PC-9 (cell line): ENCODE data around the gene ZNF562. TPM values are rescaled to one million over a fixed set of nuclear protein-coding genes. Genes with fewer than 3 reads are reported as not detected.
A peak's percentile ranks its signal among the peaks of the same experiment; 100 is the strongest.

ENCODE experiments used
- BruUV-seq: library from RNA; stranded (reverse); fragments of 400-500 nt; replicated peaks from 2 replicates; lab custom pipeline; 2021; lab: Mats Ljungman, UMichigan
- CTCF ChIA-PET: fragments of 300-600 bp; sonication (Branson Sonifier 250); formaldehyde crosslinking; loops from one replicate; lab custom pipeline; 2022; ENCODE audit warnings: antibody characterized with exemption; lab: Charles Lee
- POLR2A ChIA-PET: fragments of 300-600 bp; sonication (Branson Sonifier 250); formaldehyde crosslinking; loops from one replicate; lab custom pipeline; 2022; ENCODE audit warnings: antibody characterized with exemption; ENCODE audit not compliant: unreplicated experiment; lab: Charles Lee
- DNase-seq, 2 experiments: peaks; one replicate each; pipeline versions ENCODE4 v3.0.0 to v3.0.0-alpha.2; 2015 to 2022; ENCODE audit warnings: mixed read lengths in 1 of 2
- H2AFZ ChIP-seq: fragments of 200-600 bp; sonication (generic); 2 replicates; pipeline ENCODE4 v1.8.1; 2017; ENCODE audit warnings: antibody characterized with exemption
- H3F3A ChIP-seq: fragments of 200-600 bp; sonication (generic); 2 replicates; pipeline ENCODE4 v1.8.1; 2017; ENCODE audit warnings: antibody characterized with exemption, mild to moderate bottlenecking, low read depth; ENCODE audit not compliant: insufficient read depth
- H3K27ac ChIP-seq: fragments of 200-600 bp; sonication (generic); 2 replicates; pipeline ENCODE4 v1.6.1; 2016; ENCODE audit warnings: mixed run types
- H3K27me3 ChIP-seq: fragments of 200-600 bp; sonication (generic); 2 replicates; pipeline ENCODE4 v1.6.1; 2016; ENCODE audit warnings: low read depth, mixed run types; ENCODE audit not compliant: insufficient read depth
- H3K36me3 ChIP-seq: fragments of 200-600 bp; sonication (generic); 2 replicates; pipeline ENCODE4 v1.6.1; 2016; ENCODE audit warnings: low read depth, mixed run types
- H3K4me1 ChIP-seq: fragments of 200-600 bp; sonication (generic); replicated peaks from 2 replicates; pipeline ENCODE4 v1.6.1; 2016; ENCODE audit warnings: mixed run types; ENCODE audit not compliant: insufficient read depth
- H3K4me2 ChIP-seq: fragments of 200-600 bp; sonication (generic); 2 replicates; pipeline ENCODE4 v1.6.1; 2017; ENCODE audit warnings: mixed run types
- H3K4me3 ChIP-seq: fragments of 200-600 bp; sonication (generic); 2 replicates; pipeline ENCODE4 v1.6.1; 2016; ENCODE audit warnings: mixed run types
- H3K79me2 ChIP-seq: fragments of 200-600 bp; sonication (generic); 2 replicates; pipeline ENCODE4 v1.6.1; 2017; ENCODE audit warnings: low read depth, mixed run types
- H3K9me2 ChIP-seq: fragments of 200-600 bp; sonication (generic); 2 replicates; pipeline ENCODE4 v1.8.1; 2017; ENCODE audit warnings: mild to moderate bottlenecking; ENCODE audit not compliant: insufficient read depth
- H3K9me3 ChIP-seq: fragments of 200-600 bp; sonication (generic); 2 replicates; pipeline ENCODE4 v1.8.1; 2016; ENCODE audit warnings: low read depth; ENCODE audit not compliant: insufficient read depth
- H4K20me1 ChIP-seq: fragments of 200-600 bp; sonication (generic); 2 replicates; pipeline ENCODE4 v1.8.1; 2017; ENCODE audit not compliant: insufficient read depth
- EZH2 ChIP-seq: fragments of 200-600 bp; sonication (generic); IDR thresholded peaks from 2 replicates; pipeline ENCODE4 v1.8.0; 2017; ENCODE audit warnings: antibody characterized with exemption, low read depth
- intact Hi-C: fragments of 100-400 bp; cut with micrococcal nuclease; formaldehyde crosslinking; loops from one replicate; pipeline ENCODE4 v1.10.0; 2022; ENCODE audit not compliant: unreplicated experiment
- total RNA-seq: library from RNA; stranded (reverse); gene quantifications from 2 replicates; pipeline ENCODE4 v1.2.3, GENCODE V29; 2021
- TF ChIP-seq, protein P1 (sequence below): fragments of 200-600 bp; sonication (generic); conservative IDR thresholded peaks from 2 replicates; pipeline ENCODE4 v1.6.1; 2017; ENCODE audit warnings: mixed run types, antibody characterized with exemption, mild to moderate bottlenecking, moderate library complexity

The ZNF562 gene
- total RNA-seq, 1 experiment from 2014 or later, result 26.0 TPM

DNA sequence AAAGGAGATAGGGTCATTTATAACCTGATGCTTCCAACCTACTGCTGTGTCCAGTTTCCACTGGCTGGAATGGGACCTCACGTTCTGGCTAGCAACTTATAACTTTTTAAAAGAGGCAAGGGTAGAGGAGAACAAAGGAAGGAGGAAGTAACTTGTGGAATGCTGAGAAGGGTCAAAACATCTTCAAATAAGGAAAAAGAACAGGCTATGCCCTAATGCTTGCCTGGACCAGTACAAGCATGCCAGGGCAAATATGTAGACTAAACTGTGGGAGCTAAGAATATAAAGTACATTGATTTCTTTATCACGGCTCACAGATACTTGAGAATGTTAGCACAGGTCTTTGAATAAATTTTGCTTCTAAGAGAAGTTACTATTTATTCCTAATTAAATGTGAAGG, 52.4 kb downstream of the ZNF562 start:
- peaks cover 9% of the 10 kb centered on the region for H3K4me1 ChIP-seq

DNA sequence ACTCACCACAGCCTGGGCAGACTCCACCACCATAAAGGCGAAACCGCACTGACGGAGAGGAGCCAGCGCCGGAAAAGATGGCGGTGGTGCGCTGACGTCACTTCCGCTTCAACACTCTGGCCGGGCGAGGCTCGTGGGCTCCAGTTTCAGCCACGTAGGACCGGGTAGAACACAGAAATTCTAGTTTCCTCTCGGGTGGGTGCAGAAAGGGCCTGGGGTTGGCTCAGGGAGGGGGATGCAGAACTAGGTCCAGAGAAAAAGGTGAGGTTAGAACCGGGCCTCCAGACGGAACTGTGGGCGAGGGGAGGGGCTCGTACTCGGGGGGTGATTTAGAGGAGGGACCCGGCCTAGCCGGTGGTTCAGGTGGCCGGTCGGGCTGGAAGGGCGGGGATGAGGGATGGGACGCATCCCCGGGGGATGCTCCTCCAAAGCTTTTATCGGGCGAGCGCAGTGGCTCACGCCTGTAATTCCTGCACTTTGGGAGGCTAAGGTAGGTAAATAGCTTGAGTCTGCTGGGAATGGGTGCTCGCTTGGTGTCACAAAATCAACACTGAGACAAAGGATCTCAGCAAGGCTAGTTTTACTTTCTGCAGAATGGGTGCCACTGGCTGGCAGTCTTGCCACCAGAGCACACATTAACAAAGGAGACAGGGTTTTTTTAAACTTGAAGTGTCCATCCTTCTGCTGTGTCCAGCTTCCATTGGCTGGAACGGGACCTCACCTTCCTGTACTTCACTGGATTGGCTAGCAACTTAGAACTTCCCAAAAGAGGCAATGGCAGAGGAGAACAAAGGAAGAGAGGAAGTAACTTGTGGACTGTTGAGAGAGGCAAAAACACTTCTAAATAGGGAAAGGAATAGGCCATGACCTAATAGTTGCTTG, 53.5 kb downstream of the ZNF562 start, which contains the start of gene ZNF561:
ZNF561 (minus strand) TSS at position 77 of the 882 bp plus-strand sequence. CDS start 1,776 bp downstream, outside the sequence.
- POLR2A ChIA-PET, result interaction anchor here (1.7 kb wide), 1 partner anchor 147 kb away, joined by 10 read pairs; the partner anchor contains the start of gene ZNF846
- Histone ChIP-seq H3K9me3 (no peaks in the 10 kb centered on the region; the same call in 1 of the 2 replicates), H3K4me3 (peak within 1 kb of the TSS; percentile 86), H2AFZ (peak within 1 kb of the TSS; percentile 97), H3K4me2 (peak within 1 kb of the TSS; percentile 81), H3K79me2 (peaks cover 19% of the 10 kb centered on the region), H3K27ac (peak within 1 kb of the TSS; percentile 65), H3K4me1 (peaks cover 9% of the 10 kb centered on the region), H3K9me2 (no peaks in the 10 kb centered on the region), H3K36me3 (peaks cover 27% of the 10 kb centered on the region), H4K20me1 (no peaks in the 10 kb centered on the region), H3K27me3 (no peaks in the 10 kb centered on the region), H3F3A (peaks cover 6% of the 10 kb centered on the region; the same call in 1 of the 2 replicates)
- peak; percentile 62 to 74 for DNase-seq
- TSS peak; percentile 93 for BruUV-seq
- CTCF ChIA-PET, result interaction anchor here (0.6 to 0.7 kb wide), 2 partner anchors 490 to 634 kb away, joined by 3 to 4 read pairs; no protein-coding TSS in a partner anchor
- TF ChIP-seq, protein P1, sequence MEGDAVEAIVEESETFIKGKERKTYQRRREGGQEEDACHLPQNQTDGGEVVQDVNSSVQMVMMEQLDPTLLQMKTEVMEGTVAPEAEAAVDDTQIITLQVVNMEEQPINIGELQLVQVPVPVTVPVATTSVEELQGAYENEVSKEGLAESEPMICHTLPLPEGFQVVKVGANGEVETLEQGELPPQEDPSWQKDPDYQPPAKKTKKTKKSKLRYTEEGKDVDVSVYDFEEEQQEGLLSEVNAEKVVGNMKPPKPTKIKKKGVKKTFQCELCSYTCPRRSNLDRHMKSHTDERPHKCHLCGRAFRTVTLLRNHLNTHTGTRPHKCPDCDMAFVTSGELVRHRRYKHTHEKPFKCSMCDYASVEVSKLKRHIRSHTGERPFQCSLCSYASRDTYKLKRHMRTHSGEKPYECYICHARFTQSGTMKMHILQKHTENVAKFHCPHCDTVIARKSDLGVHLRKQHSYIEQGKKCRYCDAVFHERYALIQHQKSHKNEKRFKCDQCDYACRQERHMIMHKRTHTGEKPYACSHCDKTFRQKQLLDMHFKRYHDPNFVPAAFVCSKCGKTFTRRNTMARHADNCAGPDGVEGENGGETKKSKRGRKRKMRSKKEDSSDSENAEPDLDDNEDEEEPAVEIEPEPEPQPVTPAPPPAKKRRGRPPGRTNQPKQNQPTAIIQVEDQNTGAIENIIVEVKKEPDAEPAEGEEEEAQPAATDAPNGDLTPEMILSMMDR, result no peak
- no peak for TF ChIP-seq EZH2
- intact Hi-C loops, result loop anchor here (2.0 to 10.0 kb wide), 2 partner anchors 37 to 293 kb away; partner anchors contain the start of gene ZNF121

More for the DNA sequence above, 52.4 kb downstream of the ZNF562 start:
- no peaks in the 10 kb centered on the region for H4K20me1 ChIP-seq
- peaks cover 6% of the 10 kb centered on the region; the same call in 1 of the 2 replicates for H3F3A ChIP-seq
- peak overlapping the region; percentile 18; the same call in 1 of the 2 replicates for H3K4me3 ChIP-seq
- CTCF ChIA-PET, result interaction anchor here (0.6 kb wide), 1 partner anchor 635 kb away, joined by 4 read pairs; no protein-coding TSS in a partner anchor
- DNase-seq, result no peak
- H3K9me3 ChIP-seq, result no peaks in the 10 kb centered on the region; the same call in 1 of the 2 replicates
- peaks cover 18% of the 10 kb centered on the region for H3K36me3 ChIP-seq
- no peaks in the 10 kb centered on the region for H3K27me3 ChIP-seq
- no peaks in the 10 kb centered on the region for H3K9me2 ChIP-seq
- POLR2A ChIA-PET, result interaction anchor here (1.7 kb wide), 1 partner anchor 146 kb away, joined by 10 read pairs; the partner anchor contains the start of gene ZNF846
- H3K4me2 ChIP-seq, result no peak overlapping the region; the same call in 1 of the 2 replicates
- intact Hi-C loops, result loop anchor here (10.0 kb wide), 1 partner anchor 292 kb away; no protein-coding TSS in a partner anchor
- TF ChIP-seq, protein P1, result no peak
- TF ChIP-seq EZH2, result no peak
- peaks cover 19% of the 10 kb centered on the region for H3K79me2 ChIP-seq
- no peak overlapping the region for H3K27ac ChIP-seq
- no peak overlapping the region for H2AFZ ChIP-seq
- no TSS peak for BruUV-seq

DNA sequence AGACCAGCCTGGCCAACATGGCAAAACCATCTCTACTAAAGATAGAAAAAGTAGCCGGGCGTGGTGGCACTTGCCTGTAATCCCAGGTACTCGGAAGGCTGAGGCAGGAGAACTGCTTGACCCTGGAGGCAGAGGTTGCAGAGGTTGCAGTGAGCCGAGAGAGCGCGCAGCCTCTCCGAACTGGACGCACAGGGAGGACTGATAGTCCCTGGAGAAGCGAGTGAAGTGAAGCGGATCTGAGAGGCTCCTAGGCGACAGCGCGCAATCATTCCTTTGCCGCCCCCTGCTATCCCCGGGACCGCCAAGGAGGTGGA, 54.1 kb downstream of the ZNF562 start:
- peak overlapping the region; percentile 86 for H3K4me3 ChIP-seq
- BruUV-seq, result no TSS peak
- no peaks in the 10 kb centered on the region for H4K20me1 ChIP-seq
- no peaks in the 10 kb centered on the region for H3K27me3 ChIP-seq
- no peaks in the 10 kb centered on the region; the same call in 1 of the 2 replicates for H3K9me3 ChIP-seq
- peaks cover 6% of the 10 kb centered on the region; the same call in 1 of the 2 replicates for H3F3A ChIP-seq
- POLR2A ChIA-PET, result no interaction called here
- intact Hi-C loops, result loop anchor here (2.0 to 10.0 kb wide), 2 partner anchors 36 to 294 kb away; partner anchors contain the start of gene ZNF121
- peak overlapping the region; percentile 97 for H2AFZ ChIP-seq
- H3K4me2 ChIP-seq, result peak overlapping the region; percentile 81
- H3K9me2 ChIP-seq, result no peaks in the 10 kb centered on the region
- TF ChIP-seq EZH2, result no peak
- TF ChIP-seq, protein P1, result peak; percentile 28; the same call in 1 of the 2 replicates
- CTCF ChIA-PET, result no interaction called here
- DNase-seq, result no peak
- peaks cover 9% of the 10 kb centered on the region for H3K4me1 ChIP-seq
- peaks cover 19% of the 10 kb centered on the region for H3K79me2 ChIP-seq
- peak overlapping the region; percentile 65 for H3K27ac ChIP-seq
- H3K36me3 ChIP-seq, result peaks cover 33% of the 10 kb centered on the region
